Fibroblast of the aortic adventitia (primary cell): ENCODE measurements around the gene CWF19L2. TPM values are rescaled to one million over a fixed set of nuclear protein-coding genes. Genes with fewer than 3 reads are reported as not detected.
"Not testable (repeated sequence)": the region's sequence is repeated elsewhere in the genome, so short reads cannot be mapped to it uniquely, and the experiment has no call there.

ENCODE experiments used
- DNase-seq: peaks from one replicate; pipeline ENCODE4 v3.0.0-alpha.2; 2010; ENCODE audit warnings: low read depth
- H3K4me3 ChIP-seq: 2 replicates; pipeline ENCODE4 v1.5.1; 2011; ENCODE audit warnings: low read depth, mild to moderate bottlenecking, control low read depth, low read length, moderate library complexity
- CTCF ChIP-seq: IDR thresholded peaks from 2 replicates; pipeline ENCODE4 v1.5.1; 2011; ENCODE audit warnings: mild to moderate bottlenecking, low read length, control low read depth, inconsistent platforms; ENCODE audit not compliant: insufficient read depth
- total RNA-seq: library from RNA; depleted of rRNA; stranded (reverse); fragments of >200 nt; gene quantifications from 2 replicates; pipeline ENCODE4 v1.2.3, GENCODE V29; 2012; ENCODE audit warnings: low replicate concordance

The CWF19L2 gene
- total RNA-seq: 15.1 and 41.3 TPM in 2 replicates

DNA sequence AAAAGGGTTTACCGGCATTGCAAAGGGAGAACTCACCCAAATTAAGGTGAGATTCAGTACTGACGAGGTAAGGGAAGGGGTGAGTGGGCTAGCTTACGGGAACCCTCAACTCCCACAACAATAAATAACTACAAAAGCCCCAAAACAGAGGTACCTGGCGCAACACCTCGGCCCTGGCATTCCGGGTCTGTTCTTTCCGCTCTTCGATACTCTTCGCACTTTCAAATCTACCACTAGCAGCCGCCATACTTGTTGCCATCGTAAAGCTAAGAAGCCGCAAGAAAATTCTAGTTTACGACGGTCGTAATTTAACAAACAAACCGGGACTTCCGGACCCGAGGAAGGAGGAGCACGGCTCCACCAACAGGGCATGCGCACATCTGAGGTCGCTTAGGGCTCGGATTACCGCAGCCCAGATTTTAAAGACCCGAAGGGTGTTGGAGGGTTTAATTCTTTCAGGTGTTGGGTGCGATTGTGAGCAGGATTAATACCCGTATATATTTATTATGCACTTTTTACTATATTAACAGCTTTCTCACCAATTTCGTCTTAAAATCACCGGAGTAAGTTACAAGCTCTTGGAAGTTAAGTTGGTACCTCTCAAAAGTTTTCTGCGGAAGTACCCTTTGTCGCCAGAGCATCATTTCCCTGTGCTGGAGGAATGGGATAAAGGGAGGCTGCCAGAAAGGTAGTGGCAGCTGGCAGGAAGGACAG, at the start of gene CWF19L2:
CWF19L2 (minus strand) TSS at position 268 of the 714 bp plus-strand sequence; CDS start at position 259, 9 bp downstream.
- peak; percentile 96 for DNase-seq
- peak within 1 kb of the TSS; percentile 92 for H3K4me3 ChIP-seq
- TF ChIP-seq CTCF: no peak

- H3K4me3 ChIP-seq: no peak overlapping the region
- no peak for DNase-seq
- TF ChIP-seq CTCF: no peak
These were observed 48.1 kb upstream of the CWF19L2 start for GRCh38 chr11:107505647-107506225.

DNA sequence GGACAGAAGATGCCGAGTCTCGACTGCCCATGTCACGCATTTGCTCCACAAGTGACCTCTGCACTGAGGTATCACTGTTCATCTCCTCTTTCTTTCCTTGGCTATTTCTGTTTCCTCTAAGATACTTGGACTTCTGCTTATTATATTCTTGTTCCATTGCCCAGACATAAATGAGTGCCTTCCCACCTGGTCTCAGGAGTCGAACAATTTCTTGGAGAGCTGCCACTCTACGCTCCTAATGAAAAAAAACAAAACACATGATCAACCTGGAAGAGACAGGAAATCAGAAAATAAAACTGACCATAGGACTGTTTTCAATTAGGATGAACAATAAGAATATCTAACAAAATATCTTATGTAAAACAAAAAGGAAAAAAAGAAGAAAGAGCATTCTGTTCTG, 47.4 kb upstream of the CWF19L2 start:
- no peak overlapping the region for H3K4me3 ChIP-seq
- DNase-seq: no peak
- no peak for TF ChIP-seq CTCF

GRCh38 chr11:107501713-107502112, 44.1 kb upstream of the CWF19L2 start:
- H3K4me3 ChIP-seq: no peak overlapping the region
- no peak for TF ChIP-seq CTCF
- DNase-seq: no peak

DNA sequence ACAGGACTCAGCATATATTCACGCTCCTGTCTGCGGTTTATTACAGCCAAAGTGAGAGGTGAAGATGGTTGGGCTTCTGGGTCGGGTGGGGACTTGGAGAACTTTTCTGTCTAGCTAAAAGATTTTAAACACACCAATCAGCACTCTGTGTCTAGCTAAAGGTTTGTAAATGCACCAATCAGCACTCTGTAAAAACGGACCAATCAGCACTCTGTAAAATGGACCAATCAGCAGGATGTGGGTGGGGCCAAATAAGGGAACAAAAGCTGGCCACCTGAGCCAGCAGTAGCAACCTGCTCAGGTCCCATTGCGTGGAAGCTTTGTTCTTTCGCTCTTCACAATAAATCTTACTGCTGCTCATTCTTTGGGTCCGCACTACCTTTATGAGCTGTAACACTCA, 39.7 kb upstream of the CWF19L2 start:
- DNase-seq, H3K4me3 ChIP-seq: not testable (repeated sequence)

DNA sequence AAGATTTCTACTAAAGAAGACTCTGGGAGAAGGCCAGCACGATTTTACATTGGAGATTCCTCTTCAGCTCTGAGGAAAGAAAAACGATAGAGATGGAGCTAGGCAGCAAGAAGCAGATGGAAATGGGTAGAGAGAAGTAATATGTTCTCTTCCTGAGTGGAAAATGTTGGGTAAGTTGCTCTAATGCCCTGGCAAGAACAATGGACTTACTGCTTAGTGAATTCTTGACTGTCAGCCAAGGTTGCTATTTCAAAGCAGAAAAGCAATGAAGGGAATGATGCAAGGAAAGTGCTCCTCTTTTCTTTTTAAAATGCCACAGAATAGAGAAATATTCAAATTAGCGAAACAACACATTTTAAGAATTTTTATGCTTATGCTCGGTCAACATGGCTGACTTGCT, 38.4 kb upstream of the CWF19L2 start:
- peak; percentile 95 for DNase-seq
- H3K4me3 ChIP-seq: no peak overlapping the region
- TF ChIP-seq CTCF: no peak

DNA sequence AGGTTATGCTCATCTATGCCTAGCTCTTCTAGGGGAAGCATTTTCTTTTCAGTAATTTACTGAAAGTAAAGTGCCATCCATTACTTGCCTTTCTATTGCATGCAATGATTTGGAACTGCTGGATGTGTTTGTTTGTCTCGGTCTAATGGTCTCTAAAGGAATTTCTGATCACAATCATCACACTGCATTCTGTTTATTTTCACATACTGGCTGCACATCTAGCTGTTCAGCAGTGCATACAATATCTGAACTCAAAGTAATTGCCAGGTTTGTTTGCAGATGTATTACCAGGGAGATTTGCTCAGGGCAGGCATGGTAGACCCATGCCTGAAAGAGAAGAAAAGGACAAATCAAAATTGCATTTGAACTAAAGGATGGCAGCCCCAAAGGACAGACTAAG, 36.4 kb upstream of the CWF19L2 start:
- TF ChIP-seq CTCF: no peak
- H3K4me3 ChIP-seq: no peak overlapping the region
- no peak for DNase-seq
